Suprapubic skin (tissue), 4 donors: ENCODE results near the gene TMEM94.

ENCODE experiments used
- EP300 ChIP-seq: sonication (generic); formaldehyde crosslinking; IDR thresholded peaks from one replicate; pipeline ENCODE4 v1.6.1; 2017; ENCODE audit warnings: antibody characterized with exemption
- POLR2A ChIP-seq, 2 donors: fragments of 450-650 bp; IDR thresholded peaks; one replicate each; pipeline ENCODE4 v1.6.1; 2017; ENCODE audit warnings: antibody characterized with exemption in 2 of 2, mild to moderate bottlenecking in 2 of 2, moderate library complexity in 2 of 2
- POLR2AphosphoS5 ChIP-seq, 3 donors: sonication (generic); formaldehyde crosslinking; IDR thresholded peaks; one replicate each; pipeline ENCODE4 v1.6.1; 2017; ENCODE audit warnings: antibody characterized with exemption in 3 of 3
- TF ChIP-seq, protein P1 (sequence below), 2 donors: fragments of 200-600 bp in 1 of 2; fragments of 450-650 bp in 1 of 2; sonication (generic) in 1 of 2; IDR thresholded peaks; one replicate each; pipeline ENCODE4 v1.5.1; 2016 to 2019; ENCODE audit warnings: antibody characterized with exemption in 2 of 2, mild to moderate bottlenecking in 1 of 2, moderate library complexity in 1 of 2

DNA sequence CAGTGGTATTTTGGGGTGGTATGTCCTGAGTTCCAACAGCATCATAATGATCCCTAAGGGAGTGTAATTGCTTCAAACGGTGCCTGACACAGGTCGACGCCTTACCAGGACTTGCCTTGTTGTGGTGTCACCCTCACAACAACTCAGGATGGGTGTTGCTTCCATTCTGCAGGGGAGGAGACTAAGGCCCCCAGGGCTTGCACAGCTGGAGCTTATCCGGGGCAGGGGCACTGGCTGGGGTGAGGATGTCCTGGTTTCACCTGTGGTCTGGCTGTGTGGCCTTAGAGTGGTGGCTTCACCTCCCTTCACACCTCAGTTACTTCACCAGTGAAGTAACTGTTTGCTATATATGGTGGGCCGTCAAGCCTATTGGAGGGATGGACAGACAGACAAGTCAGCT lies 92.4 kb downstream of the TMEM94 start:
- no peak for TF ChIP-seq POLR2A (IDR thresholded peaks at IDR 0.05)
- TF ChIP-seq, protein P1, sequence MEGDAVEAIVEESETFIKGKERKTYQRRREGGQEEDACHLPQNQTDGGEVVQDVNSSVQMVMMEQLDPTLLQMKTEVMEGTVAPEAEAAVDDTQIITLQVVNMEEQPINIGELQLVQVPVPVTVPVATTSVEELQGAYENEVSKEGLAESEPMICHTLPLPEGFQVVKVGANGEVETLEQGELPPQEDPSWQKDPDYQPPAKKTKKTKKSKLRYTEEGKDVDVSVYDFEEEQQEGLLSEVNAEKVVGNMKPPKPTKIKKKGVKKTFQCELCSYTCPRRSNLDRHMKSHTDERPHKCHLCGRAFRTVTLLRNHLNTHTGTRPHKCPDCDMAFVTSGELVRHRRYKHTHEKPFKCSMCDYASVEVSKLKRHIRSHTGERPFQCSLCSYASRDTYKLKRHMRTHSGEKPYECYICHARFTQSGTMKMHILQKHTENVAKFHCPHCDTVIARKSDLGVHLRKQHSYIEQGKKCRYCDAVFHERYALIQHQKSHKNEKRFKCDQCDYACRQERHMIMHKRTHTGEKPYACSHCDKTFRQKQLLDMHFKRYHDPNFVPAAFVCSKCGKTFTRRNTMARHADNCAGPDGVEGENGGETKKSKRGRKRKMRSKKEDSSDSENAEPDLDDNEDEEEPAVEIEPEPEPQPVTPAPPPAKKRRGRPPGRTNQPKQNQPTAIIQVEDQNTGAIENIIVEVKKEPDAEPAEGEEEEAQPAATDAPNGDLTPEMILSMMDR (IDR thresholded peaks at IDR 0.05): no peak
- no peak for TF ChIP-seq EP300
- TF ChIP-seq POLR2AphosphoS5 (IDR thresholded peaks at IDR 0.05): no peak
